Measurements from ENCODE around the gene TSEN2. TPM values are rescaled to one million over a fixed set of nuclear protein-coding genes. Genes with fewer than 3 reads are reported as not detected.

Gene TSEN2
- total RNA-seq, 1 experiment from 2014 or later, result 26.8 TPM

GRCh38 chr3:12463686-12464085 is 20.6 kb upstream of the TSEN2 start:
- peaks cover 15% of the 10 kb centered on the region for H3F3A ChIP-seq (ENCODE audit: insufficient read depth, low read depth)
- no peaks in the 10 kb centered on the region for H3K9me3 ChIP-seq (ENCODE audit: insufficient read depth, low read depth)
- H3K27me3 ChIP-seq (ENCODE audit: insufficient read depth, low read depth), result no peaks in the 10 kb centered on the region
- no peaks in the 10 kb centered on the region for H3K9me2 ChIP-seq (ENCODE audit: insufficient read depth)
- H3K4me2 ChIP-seq, result no peak overlapping the region
- TF ChIP-seq EZH2 (IDR thresholded peaks at IDR 0.05; ENCODE audit: low read depth) (no peak), CTCF (conservative IDR thresholded peaks at IDR 0.05) (no peak)
- no peak overlapping the region for H2AFZ ChIP-seq
- no peak overlapping the region for H3K27ac ChIP-seq
- CTCF ChIA-PET, result no interaction called here
- DNase-seq, result no peak
- no peaks in the 10 kb centered on the region for H3K36me3 ChIP-seq (ENCODE audit: low read depth)
- POLR2A ChIA-PET (ENCODE audit: unreplicated experiment), result no interaction called here
- BruUV-seq (replicated peaks), result no TSS peak
- H3K4me1 ChIP-seq (replicated peaks; ENCODE audit: insufficient read depth), result peaks cover 32% of the 10 kb centered on the region
- intact Hi-C loops (cut with micrococcal nuclease; ENCODE audit: unreplicated experiment), result no loop called here
- no peak overlapping the region for H3K4me3 ChIP-seq
- no peaks in the 10 kb centered on the region for H3K79me2 ChIP-seq (ENCODE audit: low read depth)
- no peaks in the 10 kb centered on the region for H4K20me1 ChIP-seq (ENCODE audit: insufficient read depth)

GRCh38 chr3:12464181-12464580 is 20.1 kb upstream of the TSEN2 start:
- Histone ChIP-seq H4K20me1 (ENCODE audit: insufficient read depth) (no peaks in the 10 kb centered on the region), H3K4me1 (replicated peaks; ENCODE audit: insufficient read depth) (peaks cover 37% of the 10 kb centered on the region), H3K79me2 (ENCODE audit: low read depth) (no peaks in the 10 kb centered on the region), H3K4me2 (no peak overlapping the region), H2AFZ (no peak overlapping the region), H3K27me3 (ENCODE audit: insufficient read depth, low read depth) (no peaks in the 10 kb centered on the region), H3K36me3 (ENCODE audit: low read depth) (no peaks in the 10 kb centered on the region), H3K9me2 (ENCODE audit: insufficient read depth) (no peaks in the 10 kb centered on the region), H3K4me3 (no peak overlapping the region), H3K27ac (no peak overlapping the region), H3K9me3 (ENCODE audit: insufficient read depth, low read depth) (no peaks in the 10 kb centered on the region), H3F3A (ENCODE audit: insufficient read depth, low read depth) (peaks cover 18% of the 10 kb centered on the region)
- POLR2A ChIA-PET (ENCODE audit: unreplicated experiment), result no interaction called here
- CTCF ChIA-PET, result no interaction called here
- no peak for DNase-seq
- intact Hi-C loops (cut with micrococcal nuclease; ENCODE audit: unreplicated experiment), result no loop called here
- no TSS peak for BruUV-seq (replicated peaks)
- no peak for TF ChIP-seq CTCF (conservative IDR thresholded peaks at IDR 0.05)

- no peaks in the 10 kb centered on the region for H4K20me1 ChIP-seq (ENCODE audit: insufficient read depth)
- H3K79me2 ChIP-seq (ENCODE audit: low read depth), result no peaks in the 10 kb centered on the region
- H3K9me2 ChIP-seq (ENCODE audit: insufficient read depth), result no peaks in the 10 kb centered on the region
- H3K4me2 ChIP-seq, result no peak overlapping the region
- peaks cover 48% of the 10 kb centered on the region for H3K4me1 ChIP-seq (replicated peaks; ENCODE audit: insufficient read depth)
- POLR2A ChIA-PET (ENCODE audit: unreplicated experiment), result no interaction called here
- BruUV-seq (replicated peaks), result no TSS peak
- H3K9me3 ChIP-seq (ENCODE audit: insufficient read depth, low read depth), result no peaks in the 10 kb centered on the region
- TF ChIP-seq EZH2 (IDR thresholded peaks at IDR 0.05; ENCODE audit: low read depth), result no peak
- TF ChIP-seq CTCF (conservative IDR thresholded peaks at IDR 0.05), result no peak
- intact Hi-C loops (cut with micrococcal nuclease; ENCODE audit: unreplicated experiment), result no loop called here
- CTCF ChIA-PET, result interaction anchor here (0.6 kb wide), 3 partner anchors 28 to 319 kb away, joined by 3 to 6 read pairs (median 6); no protein-coding TSS in a partner anchor
- H3F3A ChIP-seq (ENCODE audit: insufficient read depth, low read depth), result peaks cover 28% of the 10 kb centered on the region
- no peaks in the 10 kb centered on the region for H3K36me3 ChIP-seq (ENCODE audit: low read depth)
- no peak overlapping the region for H3K27ac ChIP-seq
- no peaks in the 10 kb centered on the region for H3K27me3 ChIP-seq (ENCODE audit: insufficient read depth, low read depth)
- H2AFZ ChIP-seq, result no peak overlapping the region
- H3K4me3 ChIP-seq, result no peak overlapping the region
- no peak for DNase-seq
These were observed 19.0 kb upstream of the TSEN2 start for GRCh38 chr3:12465151-12465835.
